MCF 10A (cell line): Measurements from ENCODE around the gene CDC42EP3. TPM values are rescaled to one million over a fixed set of nuclear protein-coding genes. Genes with fewer than 3 reads are reported as not detected.
A peak's percentile ranks its signal among the peaks of the same experiment; 100 is the strongest.

Source experiments
- BruUV-seq: library from RNA; stranded (reverse); fragments of 400-500 nt; replicated peaks from 2 replicates; lab custom pipeline; 2021; lab: Mats Ljungman, UMichigan
- CTCF ChIA-PET: fragments of 300-600 bp; sonication (Branson Sonifier 250); formaldehyde crosslinking; extraction: SDS; loops from one replicate; lab custom pipeline; 2021; ENCODE audit warnings: antibody characterized with exemption, inconsistent platforms; lab: Yijun Ruan, JAX
- POLR2A ChIA-PET: fragments of 300-600, 350-650 bp; sonication (Branson Sonifier 250); formaldehyde crosslinking; extraction: SDS; loops from one replicate; lab custom pipeline; 2020; ENCODE audit warnings: antibody characterized with exemption, inconsistent platforms; lab: Yijun Ruan, JAX
- DNase-seq: peaks from one replicate; pipeline ENCODE4 v3.0.0-alpha.2; 2018; ENCODE audit not compliant: unreplicated experiment
- H3K27ac Mint-ChIP-seq: one replicate; pipeline ENCODE4 v1.8.0; 2022; ENCODE audit warnings: mild to moderate bottlenecking, low read depth, mixed read lengths; ENCODE audit not compliant: unreplicated experiment
- H3K27me3 Mint-ChIP-seq: one replicate; pipeline ENCODE4 v1.8.0; 2022; ENCODE audit warnings: mixed read lengths; ENCODE audit not compliant: insufficient read depth, unreplicated experiment
- H3K36me3 Mint-ChIP-seq: one replicate; pipeline ENCODE4 v1.8.0; 2022; ENCODE audit warnings: mild to moderate bottlenecking, moderate library complexity, mixed read lengths; ENCODE audit not compliant: insufficient read depth, unreplicated experiment
- H3K4me1 Mint-ChIP-seq: one replicate; pipeline ENCODE4 v1.8.0; 2022; ENCODE audit warnings: mixed read lengths; ENCODE audit not compliant: insufficient read depth, unreplicated experiment
- H3K4me3 Mint-ChIP-seq: one replicate; pipeline ENCODE4 v1.8.0; 2022; ENCODE audit warnings: mild to moderate bottlenecking, moderate library complexity, mixed read lengths; ENCODE audit not compliant: unreplicated experiment
- H3K9me3 Mint-ChIP-seq: one replicate; pipeline ENCODE4 v1.8.0; 2022; ENCODE audit warnings: mixed read lengths; ENCODE audit not compliant: unreplicated experiment
- CTCF ChIP-seq: fragments of 200-600 bp; IDR thresholded peaks from one replicate; pipeline ENCODE4 v1.8.0; 2022; ENCODE audit warnings: antibody characterized with exemption, mild to moderate bottlenecking; ENCODE audit not compliant: unreplicated experiment
- intact Hi-C: fragments of 100-400 bp; cut with micrococcal nuclease; formaldehyde crosslinking; loops from 2 replicates; pipeline ENCODE4 v1.14.1; 2022
- total RNA-seq: library from RNA; stranded (reverse); gene quantifications from 2 replicates; pipeline ENCODE4 v1.2.3, GENCODE V29; 2022

The CDC42EP3 gene
- total RNA-seq, 1 experiment from 2014 or later = 61.3 TPM

GRCh38 chr2:37644191-37644590 is 27.3 kb downstream of the CDC42EP3 start:
- CTCF ChIA-PET = interaction anchor here (0.5 kb wide), 1 partner anchor 253 kb away, joined by 3 read pairs; no protein-coding TSS in a partner anchor
- POLR2A ChIA-PET = interaction anchor here (0.7 to 1.9 kb wide), 8 partner anchors 8 to 321 kb away, joined by 3 to 11 read pairs (median 5); partner anchors contain the start of gene CDC42EP3
- no peak for TF ChIP-seq CTCF
- H3K4me3 Mint-ChIP-seq = no peak overlapping the region
- peaks cover 19% of the 10 kb centered on the region for H3K4me1 Mint-ChIP-seq
- intact Hi-C loops = no loop called here
- H3K27ac Mint-ChIP-seq = no peak overlapping the region
- H3K9me3 Mint-ChIP-seq = no peaks in the 10 kb centered on the region
- BruUV-seq = no TSS peak
- no peaks in the 10 kb centered on the region for H3K27me3 Mint-ChIP-seq
- peaks cover 87% of the 10 kb centered on the region for H3K36me3 Mint-ChIP-seq
- DNase-seq = no peak

GRCh38 chr2:37643730-37644078 is 27.7 kb downstream of the CDC42EP3 start:
- peaks cover 86% of the 10 kb centered on the region for H3K36me3 Mint-ChIP-seq
- BruUV-seq = no TSS peak
- TF ChIP-seq CTCF = no peak
- H3K9me3 Mint-ChIP-seq = no peaks in the 10 kb centered on the region
- no peak overlapping the region for H3K4me3 Mint-ChIP-seq
- ChIA-PET POLR2A (interaction anchor here (0.7 to 1.9 kb wide), 6 partner anchors 8 to 320 kb away, joined by 3 to 11 read pairs (median 4); no protein-coding TSS in a partner anchor), CTCF (interaction anchor here (0.6 kb wide), 1 partner anchor 221 kb away, joined by 4 read pairs; no protein-coding TSS in a partner anchor)
- H3K27ac Mint-ChIP-seq = peak overlapping the region; percentile 2
- H3K4me1 Mint-ChIP-seq = peaks cover 19% of the 10 kb centered on the region
- H3K27me3 Mint-ChIP-seq = no peaks in the 10 kb centered on the region
- intact Hi-C loops = no loop called here
- no peak for DNase-seq

GRCh38 chr2:37642907-37643729 is 28.3 kb downstream of the CDC42EP3 start:
- Mint-ChIP-seq H3K9me3 (no peaks in the 10 kb centered on the region), H3K4me3 (no peak overlapping the region), H3K27me3 (no peaks in the 10 kb centered on the region), H3K36me3 (peaks cover 81% of the 10 kb centered on the region), H3K4me1 (peaks cover 21% of the 10 kb centered on the region), H3K27ac (peak overlapping the region; percentile 2)
- no peak for DNase-seq
- BruUV-seq = no TSS peak
- intact Hi-C loops = no loop called here
- ChIA-PET POLR2A (interaction anchor here (0.7 to 1.9 kb wide), 6 partner anchors 9 to 320 kb away, joined by 3 to 11 read pairs (median 4); no protein-coding TSS in a partner anchor), CTCF (interaction anchor here (0.6 to 0.7 kb wide), 2 partner anchors 220 to 235 kb away, joined by 3 to 4 read pairs; no protein-coding TSS in a partner anchor)
- no peak for TF ChIP-seq CTCF

- Mint-ChIP-seq H3K4me3 (no peak overlapping the region), H3K9me3 (no peaks in the 10 kb centered on the region), H3K27ac (no peak overlapping the region), H3K4me1 (peaks cover 28% of the 10 kb centered on the region), H3K36me3 (peaks cover 67% of the 10 kb centered on the region), H3K27me3 (no peaks in the 10 kb centered on the region)
- intact Hi-C loops = no loop called here
- ChIA-PET CTCF (interaction anchor here (0.7 kb wide), 1 partner anchor 41 kb away, joined by 3 read pairs; no protein-coding TSS in a partner anchor), POLR2A (interaction anchor here (0.6 to 1.9 kb wide), 3 partner anchors 11 to 1003 kb away, joined by 3 to 5 read pairs (median 4); no protein-coding TSS in a partner anchor)
- TF ChIP-seq CTCF = no peak
- BruUV-seq = no TSS peak
- DNase-seq = no peak
Observed at GRCh38 chr2:37641582-37642171, 29.8 kb downstream of the CDC42EP3 start.
